Fibroblast of the aortic adventitia (primary cell): ENCODE data around the gene DNPEP. TPM values are rescaled to one million over a fixed set of nuclear protein-coding genes. Genes with fewer than 3 reads are reported as not detected.

Experiments used
- DNase-seq: peaks from one replicate; pipeline ENCODE4 v3.0.0-alpha.2; 2010; ENCODE audit warnings: low read depth
- H3K4me3 ChIP-seq: 2 replicates; pipeline ENCODE4 v1.5.1; 2011; ENCODE audit warnings: low read depth, mild to moderate bottlenecking, control low read depth, low read length, moderate library complexity
- CTCF ChIP-seq: IDR thresholded peaks from 2 replicates; pipeline ENCODE4 v1.5.1; 2011; ENCODE audit warnings: mild to moderate bottlenecking, low read length, control low read depth, inconsistent platforms; ENCODE audit not compliant: insufficient read depth
- total RNA-seq: library from RNA; depleted of rRNA; stranded (reverse); fragments of >200 nt; gene quantifications from 2 replicates; pipeline ENCODE4 v1.2.3, GENCODE V29; 2012; ENCODE audit warnings: low replicate concordance

DNPEP gene
- total RNA-seq, 1 donor, result 55.0 TPM

- DNase-seq, result no peak
- no peak overlapping the region for H3K4me3 ChIP-seq
- TF ChIP-seq CTCF, result no peak
Measured at GRCh38 chr2:219419012-219419324, 31.3 kb upstream of the DNPEP start.

- no peak for TF ChIP-seq CTCF
- H3K4me3 ChIP-seq, result no peak within 1 kb of the TSS
- no peak for DNase-seq
Measured at GRCh38 chr2:219418155-219419011, 30.7 kb upstream of the DNPEP start, which contains the start of gene DES. Gene DES, plus strand, starts transcription at chr2:219418377. Its CDS starts 86 bp downstream, at chr2:219418463.

DNA sequence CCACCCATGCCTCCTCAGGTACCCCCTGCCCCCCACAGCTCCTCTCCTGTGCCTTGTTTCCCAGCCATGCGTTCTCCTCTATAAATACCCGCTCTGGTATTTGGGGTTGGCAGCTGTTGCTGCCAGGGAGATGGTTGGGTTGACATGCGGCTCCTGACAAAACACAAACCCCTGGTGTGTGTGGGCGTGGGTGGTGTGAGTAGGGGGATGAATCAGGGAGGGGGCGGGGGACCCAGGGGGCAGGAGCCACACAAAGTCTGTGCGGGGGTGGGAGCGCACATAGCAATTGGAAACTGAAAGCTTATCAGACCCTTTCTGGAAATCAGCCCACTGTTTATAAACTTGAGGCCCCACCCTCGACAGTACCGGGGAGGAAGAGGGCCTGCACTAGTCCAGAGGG lies 29.7 kb upstream of the DNPEP start:
- no peak for DNase-seq
- no peak overlapping the region for H3K4me3 ChIP-seq
- TF ChIP-seq CTCF, result no peak

- no peak overlapping the region for H3K4me3 ChIP-seq
- no peak for TF ChIP-seq CTCF
- no peak for DNase-seq
Measured at GRCh38 chr2:219416938-219417337, 29.2 kb upstream of the DNPEP start.

DNA sequence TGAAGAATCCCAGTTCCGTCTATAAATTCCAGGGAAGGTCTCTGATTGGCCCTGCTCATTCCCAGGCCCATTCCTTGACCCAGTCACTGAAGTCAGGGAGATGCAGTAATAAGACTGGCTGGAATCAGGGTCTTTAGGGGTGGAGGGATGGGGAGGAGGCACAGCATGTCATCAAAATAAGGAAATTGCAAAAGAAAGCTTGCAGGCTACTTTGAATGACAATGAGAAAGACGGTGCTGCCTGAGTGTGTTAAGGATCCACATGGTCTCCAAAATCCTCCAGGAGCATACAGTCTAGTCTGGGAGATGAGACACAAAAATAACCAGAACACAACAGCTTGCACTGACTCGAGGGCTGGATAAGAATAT lies 28.5 kb upstream of the DNPEP start:
- DNase-seq, result no peak
- no peak for TF ChIP-seq CTCF
- no peak overlapping the region for H3K4me3 ChIP-seq

GRCh38 chr2:219415580-219416234 lies 28.0 kb upstream of the DNPEP start:
- H3K4me3 ChIP-seq, result no peak overlapping the region
- TF ChIP-seq CTCF, result no peak
- no peak for DNase-seq
